Osteoblast (primary cell): Measurements from ENCODE around the gene TBX5. TPM values are rescaled to one million over a fixed set of nuclear protein-coding genes. Genes with fewer than 3 reads are reported as not detected.

Experiments used
- DNase-seq: peaks from one replicate; pipeline ENCODE4 v3.0.0; 2011; ENCODE audit warnings: low spot score, mixed read lengths; ENCODE audit not compliant: insufficient read length; ENCODE audit errors: missing footprints
- H2AFZ ChIP-seq: 2 replicates; pipeline ENCODE4 v1.6.0; 2011; ENCODE audit warnings: mild to moderate bottlenecking, low read length
- H3K27ac ChIP-seq: 2 replicates; pipeline ENCODE4 v1.5.1; 2011; ENCODE audit warnings: mild to moderate bottlenecking, low read depth, low read length, moderate library complexity
- H3K27me3 ChIP-seq: 2 replicates; pipeline ENCODE4 v1.6.0; 2012; ENCODE audit warnings: mild to moderate bottlenecking, control low read depth, inconsistent platforms, low read length, moderate library complexity; ENCODE audit not compliant: insufficient read depth
- H3K36me3 ChIP-seq: 2 replicates; pipeline ENCODE4 v1.5.1; 2011; ENCODE audit warnings: mild to moderate bottlenecking, low read length, control low read depth, moderate library complexity; ENCODE audit not compliant: insufficient read depth
- H3K4me1 ChIP-seq: 2 replicates; pipeline ENCODE4 v1.5.1; 2011; ENCODE audit warnings: mild to moderate bottlenecking, low read length, control low read depth, moderate library complexity; ENCODE audit not compliant: insufficient read depth
- H3K4me2 ChIP-seq: 2 replicates; pipeline ENCODE4 v1.6.0; 2011; ENCODE audit warnings: mild to moderate bottlenecking, low read length; ENCODE audit not compliant: insufficient read depth
- H3K4me3 ChIP-seq: fragments of 200-600 bp; sonication (generic); 3 replicates; pipeline ENCODE4 v1.5.1; 2012; ENCODE audit warnings: mild to moderate bottlenecking, low read length, inconsistent platforms; ENCODE audit not compliant: insufficient read depth
- H3K79me2 ChIP-seq: 2 replicates; pipeline ENCODE4 v1.6.0; 2012; ENCODE audit warnings: mild to moderate bottlenecking, low read length, control low read depth, inconsistent platforms; ENCODE audit not compliant: insufficient read depth
- H3K9me3 ChIP-seq: 2 replicates; pipeline ENCODE4 v1.5.1; 2011; ENCODE audit warnings: low read depth, low read length, control low read depth
- H4K20me1 ChIP-seq: 2 replicates; pipeline ENCODE4 v1.6.0; 2012; ENCODE audit warnings: mild to moderate bottlenecking, low read length, control low read depth; ENCODE audit not compliant: insufficient read depth
- total RNA-seq: library from RNA; depleted of rRNA; stranded (reverse); fragments of >200 nt; gene quantifications from 2 replicates; pipeline ENCODE4 v1.2.3, GENCODE V29; 2012
- TF ChIP-seq, protein P1 (sequence below): IDR thresholded peaks from 2 replicates; pipeline ENCODE4 v1.5.1; 2011; ENCODE audit warnings: mild to moderate bottlenecking, low read depth, low read length, moderate library complexity; ENCODE audit errors: extremely low read depth

Gene TBX5
- total RNA-seq, 1 donor: not detected

DNA sequence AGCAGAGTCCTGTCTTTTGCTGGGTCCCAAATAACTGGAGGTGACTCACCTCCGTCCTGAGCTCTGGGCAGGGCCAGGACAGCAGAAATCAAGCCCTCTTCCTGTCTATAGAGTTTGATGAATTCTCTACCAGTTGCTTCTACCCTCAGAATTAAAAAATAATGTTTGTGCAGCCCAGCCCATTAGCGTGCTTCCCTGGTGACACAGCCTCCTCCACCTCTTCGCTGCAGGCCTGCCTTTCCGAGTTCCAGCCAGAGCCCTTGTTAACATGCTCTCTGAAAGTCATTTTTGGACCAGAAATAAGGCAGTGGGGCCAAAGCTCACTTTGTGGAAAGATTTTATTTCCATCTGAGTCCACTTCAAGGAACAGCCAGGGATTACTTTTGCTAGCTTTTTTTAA, 94.0 kb downstream of the TBX5 start:
- Histone ChIP-seq H3K4me3 (no peak overlapping the region), H3K4me1 (no peaks in the 10 kb centered on the region), H3K9me3 (no peaks in the 10 kb centered on the region), H3K4me2 (no peak overlapping the region), H2AFZ (no peak overlapping the region), H3K27me3 (no peaks in the 10 kb centered on the region), H3K36me3 (no peaks in the 10 kb centered on the region), H4K20me1 (no peaks in the 10 kb centered on the region), H3K27ac (no peak overlapping the region), H3K79me2 (no peaks in the 10 kb centered on the region)
- TF ChIP-seq, protein P1, sequence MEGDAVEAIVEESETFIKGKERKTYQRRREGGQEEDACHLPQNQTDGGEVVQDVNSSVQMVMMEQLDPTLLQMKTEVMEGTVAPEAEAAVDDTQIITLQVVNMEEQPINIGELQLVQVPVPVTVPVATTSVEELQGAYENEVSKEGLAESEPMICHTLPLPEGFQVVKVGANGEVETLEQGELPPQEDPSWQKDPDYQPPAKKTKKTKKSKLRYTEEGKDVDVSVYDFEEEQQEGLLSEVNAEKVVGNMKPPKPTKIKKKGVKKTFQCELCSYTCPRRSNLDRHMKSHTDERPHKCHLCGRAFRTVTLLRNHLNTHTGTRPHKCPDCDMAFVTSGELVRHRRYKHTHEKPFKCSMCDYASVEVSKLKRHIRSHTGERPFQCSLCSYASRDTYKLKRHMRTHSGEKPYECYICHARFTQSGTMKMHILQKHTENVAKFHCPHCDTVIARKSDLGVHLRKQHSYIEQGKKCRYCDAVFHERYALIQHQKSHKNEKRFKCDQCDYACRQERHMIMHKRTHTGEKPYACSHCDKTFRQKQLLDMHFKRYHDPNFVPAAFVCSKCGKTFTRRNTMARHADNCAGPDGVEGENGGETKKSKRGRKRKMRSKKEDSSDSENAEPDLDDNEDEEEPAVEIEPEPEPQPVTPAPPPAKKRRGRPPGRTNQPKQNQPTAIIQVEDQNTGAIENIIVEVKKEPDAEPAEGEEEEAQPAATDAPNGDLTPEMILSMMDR: no peak
- no peak for DNase-seq

GRCh38 chr12:114306646-114307045, 99.3 kb downstream of the TBX5 start:
- no peaks in the 10 kb centered on the region for H3K4me1 ChIP-seq
- no peaks in the 10 kb centered on the region for H3K79me2 ChIP-seq
- no peaks in the 10 kb centered on the region for H3K27me3 ChIP-seq
- no peak overlapping the region for H2AFZ ChIP-seq
- H4K20me1 ChIP-seq: no peaks in the 10 kb centered on the region
- H3K9me3 ChIP-seq: no peaks in the 10 kb centered on the region
- TF ChIP-seq, protein P1: no peak
- H3K4me2 ChIP-seq: no peak overlapping the region
- no peaks in the 10 kb centered on the region for H3K36me3 ChIP-seq
- DNase-seq: no peak
- no peak overlapping the region for H3K27ac ChIP-seq
- H3K4me3 ChIP-seq: no peak overlapping the region

- Histone ChIP-seq H3K9me3 (no peaks in the 10 kb centered on the region), H3K36me3 (no peaks in the 10 kb centered on the region), H3K27me3 (no peaks in the 10 kb centered on the region), H3K79me2 (no peaks in the 10 kb centered on the region), H2AFZ (no peak overlapping the region), H3K4me2 (no peak overlapping the region), H3K4me1 (no peaks in the 10 kb centered on the region), H3K4me3 (no peak overlapping the region), H4K20me1 (no peaks in the 10 kb centered on the region), H3K27ac (no peak overlapping the region)
- DNase-seq: no peak
- TF ChIP-seq, protein P1: no peak
Measured at GRCh38 chr12:114305446-114305845, 100.5 kb downstream of the TBX5 start.
